ENCODE measurements around the gene NREP.

DNA sequence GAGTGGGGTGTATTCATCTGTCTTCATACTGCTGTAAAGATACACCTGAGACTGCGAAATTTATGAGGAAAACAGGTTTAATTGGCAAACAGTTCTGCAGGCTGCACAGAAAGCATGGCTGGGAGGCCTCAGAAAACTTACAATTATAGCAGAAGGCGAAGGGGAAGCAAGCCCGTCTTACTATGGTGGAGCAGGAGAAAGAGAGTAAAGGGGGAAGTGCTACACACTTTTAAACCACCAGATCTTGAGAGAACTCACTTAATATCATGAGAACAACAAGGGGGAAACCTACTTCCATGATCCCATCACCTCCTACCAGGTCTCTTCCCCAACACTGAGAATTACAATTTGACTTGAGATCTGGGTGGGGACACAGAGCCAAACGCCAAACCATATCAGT, 12.5 kb upstream of the NREP start:
- TF ChIP-seq CTCF (IDR thresholded peaks at IDR 0.05) (no peak), POLR2A (IDR thresholded peaks at IDR 0.05) (no peak)

All from breast epithelium (tissue), 3 donors.